ACHN (cell line): Measurements from ENCODE around the gene GPR156.
"Not testable (repeated sequence)": the region's sequence is repeated elsewhere in the genome, so short reads cannot be mapped to it uniquely, and the experiment has no call there.

Source experiments
- DNase-seq: peaks from one replicate; pipeline ENCODE4 v3.0.0-alpha.2; 2015
- in situ Hi-C: cut with HindIII; loops from 2 replicates; pipeline ENCODE4 v1.10.0; 2017; ENCODE audit warnings: low sequenced_read_pairs, low pct_ligation_motif_present, low pct_unique_long_range_greater_than_20kb

The GPR156 gene

GRCh38 chr3:120280026-120280425, 5.0 kb downstream of the GPR156 start:
- no peak for DNase-seq
- in situ Hi-C loops = no loop called here

GRCh38 chr3:120276767-120277166, 8.3 kb downstream of the GPR156 start:
- no peak for DNase-seq
- in situ Hi-C loops = no loop called here

GRCh38 chr3:120275618-120276017, 9.4 kb downstream of the GPR156 start:
- in situ Hi-C loops = no loop called here
- DNase-seq = no peak

- in situ Hi-C loops = no loop called here
- no peak for DNase-seq
Observed at GRCh38 chr3:120274739-120275167, 10.3 kb downstream of the GPR156 start.

GRCh38 chr3:120272286-120272685, 12.7 kb downstream of the GPR156 start:
- in situ Hi-C loops = no loop called here
- no peak for DNase-seq

GRCh38 chr3:120265989-120266388, 19.0 kb downstream of the GPR156 start:
- no peak for DNase-seq
- in situ Hi-C loops = no loop called here

GRCh38 chr3:120264963-120265362, 20.1 kb downstream of the GPR156 start:
- in situ Hi-C loops = no loop called here
- DNase-seq = no peak

- no peak for DNase-seq
- in situ Hi-C loops = no loop called here
Observed at GRCh38 chr3:120263792-120264191, 21.2 kb downstream of the GPR156 start.

- in situ Hi-C loops = no loop called here
- DNase-seq = no peak
Observed at GRCh38 chr3:120258009-120258408, 27.0 kb downstream of the GPR156 start.

- in situ Hi-C loops = no loop called here
- DNase-seq = no peak
Observed at GRCh38 chr3:120245386-120245785, 39.6 kb downstream of the GPR156 start.

- no peak for DNase-seq
Observed at GRCh38 chr3:120244834-120245225, 40.2 kb downstream of the GPR156 start.

GRCh38 chr3:120239644-120240043, 45.4 kb downstream of the GPR156 start:
- no peak for DNase-seq
- in situ Hi-C loops = no loop called here

More at GRCh38 chr3:120244834-120245225, 40.2 kb downstream of the GPR156 start:
- in situ Hi-C loops = no loop called here

GRCh38 chr3:120227710-120228347, 57.2 kb downstream of the GPR156 start:
- in situ Hi-C loops = no loop called here
- no peak for DNase-seq

- in situ Hi-C loops = no loop called here
Observed at GRCh38 chr3:120224237-120224636, 60.8 kb downstream of the GPR156 start.

GRCh38 chr3:120218981-120219380, 66.0 kb downstream of the GPR156 start:
- in situ Hi-C loops = no loop called here

More at GRCh38 chr3:120224237-120224636, 60.8 kb downstream of the GPR156 start:
- DNase-seq = no peak

GRCh38 chr3:120216633-120217032, 68.4 kb downstream of the GPR156 start:
- DNase-seq, in situ Hi-C loops: not testable (repeated sequence)

More at GRCh38 chr3:120218981-120219380, 66.0 kb downstream of the GPR156 start:
- DNase-seq = no peak

GRCh38 chr3:120214176-120214575, 70.8 kb downstream of the GPR156 start:
- in situ Hi-C loops = no loop called here
- DNase-seq = no peak

- in situ Hi-C loops = no loop called here
- DNase-seq = no peak
Observed at GRCh38 chr3:120212505-120212904, 72.5 kb downstream of the GPR156 start.

GRCh38 chr3:120209425-120209824, 75.6 kb downstream of the GPR156 start:
- in situ Hi-C loops = no loop called here
- no peak for DNase-seq

- no peak for DNase-seq
- in situ Hi-C loops = no loop called here
Observed at GRCh38 chr3:120204338-120204737, 80.7 kb downstream of the GPR156 start.

GRCh38 chr3:120203621-120204020, 81.4 kb downstream of the GPR156 start:
- in situ Hi-C loops = no loop called here
- no peak for DNase-seq
